ENCODE results near the gene PIP5K1B. TPM values are rescaled to one million over a fixed set of nuclear protein-coding genes. Genes with fewer than 3 reads are reported as not detected.

PIP5K1B gene
- total RNA-seq, 1 experiment from 2014 or later = 10.3 TPM

GRCh38 chr9:68955330-68955729, 250.3 kb downstream of the PIP5K1B start:
- no TSS peak for BruUV-seq (replicated peaks)
- H3K4me1 ChIP-seq = no peaks in the 10 kb centered on the region
- CTCF ChIA-PET = no interaction called here
- DNase-seq = no peak
- H3K4me3 ChIP-seq (ENCODE audit: low read depth, low read length) = no peak overlapping the region
- Mint-ChIP-seq H3K27ac (ENCODE audit: unreplicated experiment) (no peak overlapping the region), H3K4me1 (ENCODE audit: low read depth, unreplicated experiment) (no peaks in the 10 kb centered on the region), H3K36me3 (ENCODE audit: insufficient read depth, unreplicated experiment) (no peaks in the 10 kb centered on the region), H3K4me3 (ENCODE audit: unreplicated experiment) (no peak overlapping the region), H3K9me3 (ENCODE audit: unreplicated experiment) (no peaks in the 10 kb centered on the region), H3K27me3 (ENCODE audit: insufficient read depth, unreplicated experiment) (no peaks in the 10 kb centered on the region)
- no peaks in the 10 kb centered on the region for H3K27me3 ChIP-seq (replicated peaks; ENCODE audit: control insufficient read depth, insufficient read depth, low read length)
- intact Hi-C loops (cut with micrococcal nuclease; ENCODE audit: unreplicated experiment) = no loop called here
- TF ChIP-seq CTCF (IDR thresholded peaks at IDR 0.05; ENCODE audit: insufficient read depth in 1 of 2, low read depth in 1 of 2, low read length in 1 of 2, severe bottlenecking in 1 of 2, unreplicated experiment in 1 of 2) = no peak
- POLR2A ChIA-PET = no interaction called here
- no peaks in the 10 kb centered on the region for H3K9me3 ChIP-seq
- no peaks in the 10 kb centered on the region for H3K36me3 ChIP-seq (ENCODE audit: control insufficient read depth, insufficient read depth, low read length)

- ChIA-PET CTCF (no interaction called here), POLR2A (no interaction called here)
- intact Hi-C loops (cut with micrococcal nuclease; ENCODE audit: unreplicated experiment) = no loop called here
- no peaks in the 10 kb centered on the region for H3K36me3 ChIP-seq (ENCODE audit: control insufficient read depth, insufficient read depth, low read length)
- no peak for TF ChIP-seq CTCF (IDR thresholded peaks at IDR 0.05; ENCODE audit: insufficient read depth in 1 of 2, low read depth in 1 of 2, low read length in 1 of 2, severe bottlenecking in 1 of 2, unreplicated experiment in 1 of 2)
- no peaks in the 10 kb centered on the region for H3K9me3 Mint-ChIP-seq (ENCODE audit: unreplicated experiment)
- no peaks in the 10 kb centered on the region for H3K4me1 Mint-ChIP-seq (ENCODE audit: low read depth, unreplicated experiment)
- no peaks in the 10 kb centered on the region for H3K36me3 Mint-ChIP-seq (ENCODE audit: insufficient read depth, unreplicated experiment)
- H3K4me3 Mint-ChIP-seq (ENCODE audit: unreplicated experiment) = no peak overlapping the region
- H3K9me3 ChIP-seq = no peaks in the 10 kb centered on the region
- no peak overlapping the region for H3K27ac Mint-ChIP-seq (ENCODE audit: unreplicated experiment)
- no peak for DNase-seq
- H3K27me3 ChIP-seq (replicated peaks; ENCODE audit: control insufficient read depth, insufficient read depth, low read length) = no peaks in the 10 kb centered on the region
- H3K4me3 ChIP-seq (ENCODE audit: low read depth, low read length) = no peak overlapping the region
- no peaks in the 10 kb centered on the region for H3K4me1 ChIP-seq
- H3K27me3 Mint-ChIP-seq (ENCODE audit: insufficient read depth, unreplicated experiment) = no peaks in the 10 kb centered on the region
- BruUV-seq (replicated peaks) = no TSS peak
These were observed 252.4 kb downstream of the PIP5K1B start for GRCh38 chr9:68957479-68957878.

- Mint-ChIP-seq H3K9me3 (ENCODE audit: unreplicated experiment) (no peaks in the 10 kb centered on the region), H3K4me3 (ENCODE audit: unreplicated experiment) (no peak overlapping the region), H3K4me1 (ENCODE audit: low read depth, unreplicated experiment) (no peaks in the 10 kb centered on the region), H3K27ac (ENCODE audit: unreplicated experiment) (no peak overlapping the region), H3K36me3 (ENCODE audit: insufficient read depth, unreplicated experiment) (peaks cover 5% of the 10 kb centered on the region), H3K27me3 (ENCODE audit: insufficient read depth, unreplicated experiment) (no peaks in the 10 kb centered on the region)
- no peaks in the 10 kb centered on the region for H3K27me3 ChIP-seq (replicated peaks; ENCODE audit: control insufficient read depth, insufficient read depth, low read length)
- no peak for TF ChIP-seq CTCF (IDR thresholded peaks at IDR 0.05; ENCODE audit: insufficient read depth in 1 of 2, low read depth in 1 of 2, low read length in 1 of 2, severe bottlenecking in 1 of 2, unreplicated experiment in 1 of 2)
- POLR2A ChIA-PET = no interaction called here
- CTCF ChIA-PET = no interaction called here
- H3K4me3 ChIP-seq (ENCODE audit: low read depth, low read length) = no peak overlapping the region
- H3K4me1 ChIP-seq = no peaks in the 10 kb centered on the region
- no peaks in the 10 kb centered on the region for H3K9me3 ChIP-seq
- BruUV-seq (replicated peaks) = no TSS peak
- no peak for DNase-seq
- intact Hi-C loops (cut with micrococcal nuclease; ENCODE audit: unreplicated experiment) = no loop called here
- no peaks in the 10 kb centered on the region for H3K36me3 ChIP-seq (ENCODE audit: control insufficient read depth, insufficient read depth, low read length)
These were observed 256.5 kb downstream of the PIP5K1B start for GRCh38 chr9:68961587-68961986.

Data from Caco-2 (cell line).